ENCODE results near the gene AGAP1. TPM values are rescaled to one million over a fixed set of nuclear protein-coding genes. Genes with fewer than 3 reads are reported as not detected.

AGAP1 gene
- total and polyA plus RNA-seq, 4 donors: 2.0 to 8.5 (median 5.4) TPM

DNA sequence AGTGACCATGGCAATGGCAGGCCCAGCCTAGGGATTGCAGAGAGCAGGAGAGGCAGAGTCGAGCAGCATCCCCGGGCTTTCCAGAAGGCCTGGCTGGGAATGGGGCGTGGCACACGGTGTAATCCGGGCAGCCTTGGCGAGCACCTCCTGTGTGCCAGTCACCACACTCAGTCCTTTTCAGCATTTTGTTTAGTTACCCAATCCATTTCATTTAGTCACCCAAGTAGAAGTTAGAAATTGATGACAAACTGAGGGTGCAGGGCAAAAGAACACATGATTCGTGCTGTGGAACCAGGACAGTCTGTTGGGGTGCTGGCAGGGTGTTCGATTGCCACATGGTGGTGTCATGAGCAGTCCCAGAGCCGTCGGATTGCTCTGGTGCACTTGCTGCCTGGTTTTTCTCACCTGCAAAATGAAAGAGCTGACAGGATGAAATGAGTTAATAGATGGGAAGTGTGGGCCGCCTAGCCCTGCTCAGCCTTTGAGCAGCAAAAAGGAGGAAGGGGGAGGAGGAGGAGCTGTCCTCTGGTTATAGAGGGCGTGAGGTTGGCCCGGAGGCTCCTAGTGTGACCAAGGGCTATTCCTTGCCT, 299.4 kb downstream of the AGAP1 start:
- H3K9me3 ChIP-seq (ENCODE audit: control insufficient read depth in 4 of 4, low read length in 3 of 4): no peaks in the 10 kb centered on the region
- peaks cover 0 to 6% (median 0%) of the 10 kb centered on the region in 4 donors for H3K36me3 ChIP-seq (ENCODE audit: control insufficient read depth in 4 of 4, insufficient read depth in 3 of 4, low read depth in 1 of 4, low read length in 3 of 4)
- no peaks in the 10 kb centered on the region for H3K27me3 ChIP-seq (ENCODE audit: control insufficient read depth in 4 of 4, insufficient read depth in 4 of 4, low read length in 3 of 4)
- no peaks in the 10 kb centered on the region for H3K4me1 ChIP-seq (ENCODE audit: control insufficient read depth in 4 of 4, insufficient read depth in 4 of 4, low read length in 3 of 4)
- 81% methylated on average over 13 of the region's 13 CpGs for WGBS
- no peak overlapping the region for H3K9ac ChIP-seq (ENCODE audit: low read depth in 1 of 2, low read length in 2 of 2)
- TF ChIP-seq, protein P1, sequence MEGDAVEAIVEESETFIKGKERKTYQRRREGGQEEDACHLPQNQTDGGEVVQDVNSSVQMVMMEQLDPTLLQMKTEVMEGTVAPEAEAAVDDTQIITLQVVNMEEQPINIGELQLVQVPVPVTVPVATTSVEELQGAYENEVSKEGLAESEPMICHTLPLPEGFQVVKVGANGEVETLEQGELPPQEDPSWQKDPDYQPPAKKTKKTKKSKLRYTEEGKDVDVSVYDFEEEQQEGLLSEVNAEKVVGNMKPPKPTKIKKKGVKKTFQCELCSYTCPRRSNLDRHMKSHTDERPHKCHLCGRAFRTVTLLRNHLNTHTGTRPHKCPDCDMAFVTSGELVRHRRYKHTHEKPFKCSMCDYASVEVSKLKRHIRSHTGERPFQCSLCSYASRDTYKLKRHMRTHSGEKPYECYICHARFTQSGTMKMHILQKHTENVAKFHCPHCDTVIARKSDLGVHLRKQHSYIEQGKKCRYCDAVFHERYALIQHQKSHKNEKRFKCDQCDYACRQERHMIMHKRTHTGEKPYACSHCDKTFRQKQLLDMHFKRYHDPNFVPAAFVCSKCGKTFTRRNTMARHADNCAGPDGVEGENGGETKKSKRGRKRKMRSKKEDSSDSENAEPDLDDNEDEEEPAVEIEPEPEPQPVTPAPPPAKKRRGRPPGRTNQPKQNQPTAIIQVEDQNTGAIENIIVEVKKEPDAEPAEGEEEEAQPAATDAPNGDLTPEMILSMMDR (IDR thresholded peaks at IDR 0.05; ENCODE audit: low read depth, low read length, missing input control): no peak
- TF ChIP-seq HNF4A (conservative IDR thresholded peaks at IDR 0.05) (no peak), FOXA2 (IDR thresholded peaks at IDR 0.05) (no peak), HNF4G (IDR thresholded peaks at IDR 0.05) (no peak), RAD21 (IDR thresholded peaks at IDR 0.05) (peak in 1 of 2 donors; percentile 34)
- TF ChIP-seq, protein P2, sequence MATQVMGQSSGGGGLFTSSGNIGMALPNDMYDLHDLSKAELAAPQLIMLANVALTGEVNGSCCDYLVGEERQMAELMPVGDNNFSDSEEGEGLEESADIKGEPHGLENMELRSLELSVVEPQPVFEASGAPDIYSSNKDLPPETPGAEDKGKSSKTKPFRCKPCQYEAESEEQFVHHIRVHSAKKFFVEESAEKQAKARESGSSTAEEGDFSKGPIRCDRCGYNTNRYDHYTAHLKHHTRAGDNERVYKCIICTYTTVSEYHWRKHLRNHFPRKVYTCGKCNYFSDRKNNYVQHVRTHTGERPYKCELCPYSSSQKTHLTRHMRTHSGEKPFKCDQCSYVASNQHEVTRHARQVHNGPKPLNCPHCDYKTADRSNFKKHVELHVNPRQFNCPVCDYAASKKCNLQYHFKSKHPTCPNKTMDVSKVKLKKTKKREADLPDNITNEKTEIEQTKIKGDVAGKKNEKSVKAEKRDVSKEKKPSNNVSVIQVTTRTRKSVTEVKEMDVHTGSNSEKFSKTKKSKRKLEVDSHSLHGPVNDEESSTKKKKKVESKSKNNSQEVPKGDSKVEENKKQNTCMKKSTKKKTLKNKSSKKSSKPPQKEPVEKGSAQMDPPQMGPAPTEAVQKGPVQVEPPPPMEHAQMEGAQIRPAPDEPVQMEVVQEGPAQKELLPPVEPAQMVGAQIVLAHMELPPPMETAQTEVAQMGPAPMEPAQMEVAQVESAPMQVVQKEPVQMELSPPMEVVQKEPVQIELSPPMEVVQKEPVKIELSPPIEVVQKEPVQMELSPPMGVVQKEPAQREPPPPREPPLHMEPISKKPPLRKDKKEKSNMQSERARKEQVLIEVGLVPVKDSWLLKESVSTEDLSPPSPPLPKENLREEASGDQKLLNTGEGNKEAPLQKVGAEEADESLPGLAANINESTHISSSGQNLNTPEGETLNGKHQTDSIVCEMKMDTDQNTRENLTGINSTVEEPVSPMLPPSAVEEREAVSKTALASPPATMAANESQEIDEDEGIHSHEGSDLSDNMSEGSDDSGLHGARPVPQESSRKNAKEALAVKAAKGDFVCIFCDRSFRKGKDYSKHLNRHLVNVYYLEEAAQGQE (IDR thresholded peaks at IDR 0.05): no peak
- TF ChIP-seq, protein P3, sequence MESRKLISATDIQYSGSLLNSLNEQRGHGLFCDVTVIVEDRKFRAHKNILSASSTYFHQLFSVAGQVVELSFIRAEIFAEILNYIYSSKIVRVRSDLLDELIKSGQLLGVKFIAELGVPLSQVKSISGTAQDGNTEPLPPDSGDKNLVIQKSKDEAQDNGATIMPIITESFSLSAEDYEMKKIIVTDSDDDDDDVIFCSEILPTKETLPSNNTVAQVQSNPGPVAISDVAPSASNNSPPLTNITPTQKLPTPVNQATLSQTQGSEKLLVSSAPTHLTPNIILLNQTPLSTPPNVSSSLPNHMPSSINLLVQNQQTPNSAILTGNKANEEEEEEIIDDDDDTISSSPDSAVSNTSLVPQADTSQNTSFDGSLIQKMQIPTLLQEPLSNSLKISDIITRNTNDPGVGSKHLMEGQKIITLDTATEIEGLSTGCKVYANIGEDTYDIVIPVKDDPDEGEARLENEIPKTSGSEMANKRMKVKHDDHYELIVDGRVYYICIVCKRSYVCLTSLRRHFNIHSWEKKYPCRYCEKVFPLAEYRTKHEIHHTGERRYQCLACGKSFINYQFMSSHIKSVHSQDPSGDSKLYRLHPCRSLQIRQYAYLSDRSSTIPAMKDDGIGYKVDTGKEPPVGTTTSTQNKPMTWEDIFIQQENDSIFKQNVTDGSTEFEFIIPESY (IDR thresholded peaks at IDR 0.05): no peak
- no peak overlapping the region for H3K27ac ChIP-seq (ENCODE audit: low read depth in 1 of 2, low read length in 2 of 2)
- no peak overlapping the region for H3K4me3 ChIP-seq (ENCODE audit: low read depth in 1 of 3, low read length in 3 of 3)
- no peak for DNase-seq (ENCODE audit: low spot score)

DNA sequence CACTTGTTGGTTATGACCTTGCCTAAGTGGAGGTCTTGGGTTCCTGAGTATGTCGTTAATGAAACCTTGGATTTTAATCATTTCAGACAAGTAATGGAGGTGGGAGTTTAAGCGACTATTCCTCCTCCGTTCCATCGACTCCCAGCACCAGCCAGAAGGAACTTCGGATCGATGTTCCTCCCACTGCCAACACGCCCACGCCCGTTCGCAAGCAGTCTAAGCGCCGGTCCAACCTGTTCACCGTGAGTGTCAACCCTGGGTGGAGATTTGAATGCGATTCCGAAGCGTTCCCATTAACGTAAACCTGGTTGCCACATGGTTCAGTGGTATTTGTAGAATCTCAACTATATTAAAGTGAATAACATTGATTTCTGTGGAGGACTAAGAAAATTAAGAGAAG, 305.4 kb downstream of the AGAP1 start:
- no peaks in the 10 kb centered on the region for H3K27me3 ChIP-seq (ENCODE audit: control insufficient read depth in 4 of 4, insufficient read depth in 4 of 4, low read length in 3 of 4)
- no peaks in the 10 kb centered on the region for H3K4me1 ChIP-seq (ENCODE audit: control insufficient read depth in 4 of 4, insufficient read depth in 4 of 4, low read length in 3 of 4)
- H3K27ac ChIP-seq (ENCODE audit: low read depth in 1 of 2, low read length in 2 of 2): no peak overlapping the region
- no peak for TF ChIP-seq JUND (IDR thresholded peaks at IDR 0.05)
- no peak for TF ChIP-seq RXRA (IDR thresholded peaks at IDR 0.05)
- TF ChIP-seq TAF1 (conservative IDR thresholded peaks at IDR 0.05): no peak
- TF ChIP-seq, protein P2 (IDR thresholded peaks at IDR 0.05): no peak
- no peak for TF ChIP-seq NR2F2 (IDR thresholded peaks at IDR 0.05)
- TF ChIP-seq SP1 (IDR thresholded peaks at IDR 0.05): no peak
- no peaks in the 10 kb centered on the region for H3K9me3 ChIP-seq (ENCODE audit: control insufficient read depth in 4 of 4, low read length in 3 of 4)
- 94% methylated on average over 17 of the region's 17 CpGs for WGBS
- H3K4me3 ChIP-seq (ENCODE audit: low read depth in 1 of 3, low read length in 3 of 3): no peak overlapping the region
- peaks cover 0 to 22% (median 11%) of the 10 kb centered on the region in 4 donors for H3K36me3 ChIP-seq (ENCODE audit: control insufficient read depth in 4 of 4, insufficient read depth in 3 of 4, low read depth in 1 of 4, low read length in 3 of 4)
- H3K9ac ChIP-seq (ENCODE audit: low read depth in 1 of 2, low read length in 2 of 2): no peak overlapping the region
- no peak for DNase-seq (ENCODE audit: low spot score)

Data from liver (tissue), 9 donors.